Measurements from ENCODE around the gene KCNA3. TPM values are rescaled to one million over a fixed set of nuclear protein-coding genes. Genes with fewer than 3 reads are reported as not detected.

Gene KCNA3
- total RNA-seq, 1 experiment from 2014 or later, result not detected

GRCh38 chr1:110689868-110690267 lies 15.1 kb upstream of the KCNA3 start:
- Histone ChIP-seq H2AFZ (ENCODE audit: low read length) (no peak overlapping the region), H3K36me3 (ENCODE audit: insufficient read depth, low read length) (no peaks in the 10 kb centered on the region), H3K27ac (ENCODE audit: low read length) (no peak overlapping the region), H3K4me2 (ENCODE audit: low read depth, low read length, poor library complexity, severe bottlenecking) (no peak overlapping the region), H3K4me1 (ENCODE audit: low read length) (no peaks in the 10 kb centered on the region), H4K20me1 (ENCODE audit: insufficient read depth, low read depth, low read length) (no peaks in the 10 kb centered on the region), H3K4me3 (ENCODE audit: low read length) (no peak overlapping the region), H3K9me2 (replicated peaks; ENCODE audit: insufficient read depth, low read length) (no peaks in the 10 kb centered on the region), H3K79me2 (ENCODE audit: low read length) (no peaks in the 10 kb centered on the region), H3K9me3 (ENCODE audit: low read length) (no peaks in the 10 kb centered on the region), H3K9ac (ENCODE audit: low read length) (no peak overlapping the region), H3K27me3 (ENCODE audit: low read length) (no peaks in the 10 kb centered on the region)
- no peak for DNase-seq

GRCh38 chr1:110688514-110688913 lies 13.8 kb upstream of the KCNA3 start:
- H3K9me2 ChIP-seq (replicated peaks; ENCODE audit: insufficient read depth, low read length), result no peaks in the 10 kb centered on the region

GRCh38 chr1:110687250-110687649 lies 12.5 kb upstream of the KCNA3 start:
- no peak overlapping the region for H3K4me2 ChIP-seq (ENCODE audit: low read depth, low read length, poor library complexity, severe bottlenecking)
- H4K20me1 ChIP-seq (ENCODE audit: insufficient read depth, low read depth, low read length), result no peaks in the 10 kb centered on the region
- no peaks in the 10 kb centered on the region for H3K27me3 ChIP-seq (ENCODE audit: low read length)
- H3K79me2 ChIP-seq (ENCODE audit: low read length), result no peaks in the 10 kb centered on the region
- H3K9ac ChIP-seq (ENCODE audit: low read length), result no peak overlapping the region
- no peak overlapping the region for H2AFZ ChIP-seq (ENCODE audit: low read length)
- H3K9me2 ChIP-seq (replicated peaks; ENCODE audit: insufficient read depth, low read length), result no peaks in the 10 kb centered on the region
- no peak overlapping the region for H3K4me3 ChIP-seq (ENCODE audit: low read length)
- H3K4me1 ChIP-seq (ENCODE audit: low read length), result no peaks in the 10 kb centered on the region
- no peaks in the 10 kb centered on the region for H3K9me3 ChIP-seq (ENCODE audit: low read length)
- H3K27ac ChIP-seq (ENCODE audit: low read length), result no peak overlapping the region
- no peaks in the 10 kb centered on the region for H3K36me3 ChIP-seq (ENCODE audit: insufficient read depth, low read length)
- DNase-seq, result no peak

More at GRCh38 chr1:110688514-110688913, 13.8 kb upstream of the KCNA3 start:
- Histone ChIP-seq H3K4me3 (ENCODE audit: low read length) (no peak overlapping the region), H3K9ac (ENCODE audit: low read length) (no peak overlapping the region), H3K27ac (ENCODE audit: low read length) (no peak overlapping the region), H3K9me3 (ENCODE audit: low read length) (no peaks in the 10 kb centered on the region), H3K4me1 (ENCODE audit: low read length) (no peaks in the 10 kb centered on the region), H3K4me2 (ENCODE audit: low read depth, low read length, poor library complexity, severe bottlenecking) (no peak overlapping the region), H3K36me3 (ENCODE audit: insufficient read depth, low read length) (no peaks in the 10 kb centered on the region), H3K27me3 (ENCODE audit: low read length) (no peaks in the 10 kb centered on the region), H2AFZ (ENCODE audit: low read length) (no peak overlapping the region), H3K79me2 (ENCODE audit: low read length) (no peaks in the 10 kb centered on the region), H4K20me1 (ENCODE audit: insufficient read depth, low read depth, low read length) (no peaks in the 10 kb centered on the region)
- DNase-seq, result no peak

- Histone ChIP-seq H3K4me3 (ENCODE audit: low read length) (no peak overlapping the region), H3K36me3 (ENCODE audit: insufficient read depth, low read length) (no peaks in the 10 kb centered on the region), H3K9me3 (ENCODE audit: low read length) (no peaks in the 10 kb centered on the region), H3K27ac (ENCODE audit: low read length) (no peak overlapping the region), H3K79me2 (ENCODE audit: low read length) (no peaks in the 10 kb centered on the region), H3K4me2 (ENCODE audit: low read depth, low read length, poor library complexity, severe bottlenecking) (no peak overlapping the region), H4K20me1 (ENCODE audit: insufficient read depth, low read depth, low read length) (no peaks in the 10 kb centered on the region), H3K4me1 (ENCODE audit: low read length) (no peaks in the 10 kb centered on the region), H3K9me2 (replicated peaks; ENCODE audit: insufficient read depth, low read length) (no peaks in the 10 kb centered on the region), H3K9ac (ENCODE audit: low read length) (no peak overlapping the region), H3K27me3 (ENCODE audit: low read length) (no peaks in the 10 kb centered on the region), H2AFZ (ENCODE audit: low read length) (no peak overlapping the region)
- no peak for DNase-seq
These were observed 11.4 kb upstream of the KCNA3 start for GRCh38 chr1:110686188-110686587.

- no peak overlapping the region for H3K27ac ChIP-seq (ENCODE audit: low read length)
- no peaks in the 10 kb centered on the region for H3K9me3 ChIP-seq (ENCODE audit: low read length)
- H4K20me1 ChIP-seq (ENCODE audit: insufficient read depth, low read depth, low read length), result no peaks in the 10 kb centered on the region
- no peak overlapping the region for H2AFZ ChIP-seq (ENCODE audit: low read length)
- H3K4me1 ChIP-seq (ENCODE audit: low read length), result no peaks in the 10 kb centered on the region
- H3K4me2 ChIP-seq (ENCODE audit: low read depth, low read length, poor library complexity, severe bottlenecking), result no peak overlapping the region
- no peaks in the 10 kb centered on the region for H3K9me2 ChIP-seq (replicated peaks; ENCODE audit: insufficient read depth, low read length)
- H3K9ac ChIP-seq (ENCODE audit: low read length), result no peak overlapping the region
- no peaks in the 10 kb centered on the region for H3K27me3 ChIP-seq (ENCODE audit: low read length)
- no peak overlapping the region for H3K4me3 ChIP-seq (ENCODE audit: low read length)
- DNase-seq, result no peak
- H3K36me3 ChIP-seq (ENCODE audit: insufficient read depth, low read length), result no peaks in the 10 kb centered on the region
- no peaks in the 10 kb centered on the region for H3K79me2 ChIP-seq (ENCODE audit: low read length)
These were observed 9.8 kb upstream of the KCNA3 start for GRCh38 chr1:110684491-110684890.

- Histone ChIP-seq H4K20me1 (ENCODE audit: insufficient read depth, low read depth, low read length) (no peaks in the 10 kb centered on the region), H3K27ac (ENCODE audit: low read length) (no peak overlapping the region), H3K9ac (ENCODE audit: low read length) (no peak overlapping the region)
These were observed 8.2 kb upstream of the KCNA3 start for GRCh38 chr1:110682898-110683297.

GRCh38 chr1:110680036-110680735 lies 5.4 kb upstream of the KCNA3 start:
- no peak overlapping the region for H3K4me2 ChIP-seq (ENCODE audit: low read depth, low read length, poor library complexity, severe bottlenecking)
- no peaks in the 10 kb centered on the region for H3K79me2 ChIP-seq (ENCODE audit: low read length)
- no peaks in the 10 kb centered on the region for H3K36me3 ChIP-seq (ENCODE audit: insufficient read depth, low read length)
- no peaks in the 10 kb centered on the region for H3K27me3 ChIP-seq (ENCODE audit: low read length)
- no peak overlapping the region for H3K4me3 ChIP-seq (ENCODE audit: low read length)
- no peak for DNase-seq
- no peak overlapping the region for H2AFZ ChIP-seq (ENCODE audit: low read length)
- no peak overlapping the region for H3K27ac ChIP-seq (ENCODE audit: low read length)
- H3K4me1 ChIP-seq (ENCODE audit: low read length), result no peaks in the 10 kb centered on the region
- H3K9me2 ChIP-seq (replicated peaks; ENCODE audit: insufficient read depth, low read length), result no peaks in the 10 kb centered on the region
- H4K20me1 ChIP-seq (ENCODE audit: insufficient read depth, low read depth, low read length), result no peaks in the 10 kb centered on the region
- no peaks in the 10 kb centered on the region for H3K9me3 ChIP-seq (ENCODE audit: low read length)
- H3K9ac ChIP-seq (ENCODE audit: low read length), result no peak overlapping the region

More at GRCh38 chr1:110682898-110683297, 8.2 kb upstream of the KCNA3 start:
- Histone ChIP-seq H3K9me3 (ENCODE audit: low read length) (no peaks in the 10 kb centered on the region), H3K79me2 (ENCODE audit: low read length) (no peaks in the 10 kb centered on the region), H3K4me2 (ENCODE audit: low read depth, low read length, poor library complexity, severe bottlenecking) (no peak overlapping the region), H3K4me3 (ENCODE audit: low read length) (no peak overlapping the region), H2AFZ (ENCODE audit: low read length) (no peak overlapping the region), H3K36me3 (ENCODE audit: insufficient read depth, low read length) (no peaks in the 10 kb centered on the region), H3K27me3 (ENCODE audit: low read length) (no peaks in the 10 kb centered on the region), H3K4me1 (ENCODE audit: low read length) (no peaks in the 10 kb centered on the region), H3K9me2 (replicated peaks; ENCODE audit: insufficient read depth, low read length) (no peaks in the 10 kb centered on the region)
- DNase-seq, result no peak

GRCh38 chr1:110677526-110677925 lies 2.8 kb upstream of the KCNA3 start:
- Histone ChIP-seq H3K36me3 (ENCODE audit: insufficient read depth, low read length) (no peaks in the 10 kb centered on the region), H3K9me3 (ENCODE audit: low read length) (no peaks in the 10 kb centered on the region), H3K9me2 (replicated peaks; ENCODE audit: insufficient read depth, low read length) (no peaks in the 10 kb centered on the region), H3K79me2 (ENCODE audit: low read length) (no peaks in the 10 kb centered on the region), H3K4me1 (ENCODE audit: low read length) (peaks cover 4% of the 10 kb centered on the region), H3K4me3 (ENCODE audit: low read length) (no peak overlapping the region), H3K9ac (ENCODE audit: low read length) (no peak overlapping the region), H4K20me1 (ENCODE audit: insufficient read depth, low read depth, low read length) (no peaks in the 10 kb centered on the region), H3K4me2 (ENCODE audit: low read depth, low read length, poor library complexity, severe bottlenecking) (no peak overlapping the region), H2AFZ (ENCODE audit: low read length) (no peak overlapping the region), H3K27me3 (ENCODE audit: low read length) (no peaks in the 10 kb centered on the region), H3K27ac (ENCODE audit: low read length) (no peak overlapping the region)
- DNase-seq, result no peak
